22Rv1 (cell line): ENCODE data around the gene TNNC2.

Experiments used
- ZFX ChIP-seq: fragments of 450-650 bp; IDR thresholded peaks from 2 replicates; pipeline ENCODE4 v1.6.1; 2017; ENCODE audit warnings: antibody characterized with exemption, borderline replicate concordance
- TF ChIP-seq, protein P1 (sequence below): fragments of 450-650 bp; IDR thresholded peaks from 2 replicates; pipeline ENCODE4 v1.5.1; 2017; ENCODE audit warnings: mild to moderate bottlenecking

DNA sequence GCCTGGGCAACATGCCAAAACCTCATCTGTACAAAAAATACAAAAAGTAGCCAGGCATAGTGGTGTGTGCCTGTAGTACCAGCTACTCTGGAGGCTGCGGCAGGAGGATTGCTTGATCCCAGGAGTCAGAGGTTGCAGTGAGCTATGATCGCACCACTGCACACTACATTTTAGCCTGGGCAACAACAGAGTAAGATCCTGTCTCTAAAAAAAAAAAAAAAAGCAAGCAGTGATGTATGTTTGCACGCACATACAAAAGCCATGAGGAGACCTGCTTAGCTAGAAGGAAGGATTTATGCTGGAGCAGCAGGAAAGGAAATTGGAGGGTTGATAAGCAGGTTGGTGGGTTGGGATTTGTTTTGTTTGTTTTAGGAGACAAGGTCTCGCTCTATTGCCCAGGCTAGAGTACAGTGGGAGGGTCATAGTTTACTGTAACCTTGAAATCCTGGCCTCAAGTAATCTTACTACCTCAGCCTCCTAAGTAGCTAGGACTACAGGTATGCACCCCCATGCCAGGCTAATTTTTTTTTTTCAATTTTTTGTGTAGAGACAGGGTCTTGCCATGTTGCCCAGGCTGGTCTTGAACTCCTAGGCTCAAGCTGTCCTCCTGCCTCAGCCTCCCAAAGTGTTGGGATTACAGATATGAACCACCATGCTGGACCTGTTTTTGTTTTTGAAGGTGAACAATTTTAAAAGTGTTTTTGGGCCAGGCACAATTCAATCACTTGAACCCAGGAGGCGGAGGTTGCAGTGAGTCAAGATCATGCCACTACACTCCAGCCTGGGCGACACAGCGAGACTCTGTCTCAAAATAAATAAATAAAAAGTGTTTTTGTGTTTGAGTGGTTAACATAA, 34.3 kb upstream of the TNNC2 start:
- TF ChIP-seq, protein P1, sequence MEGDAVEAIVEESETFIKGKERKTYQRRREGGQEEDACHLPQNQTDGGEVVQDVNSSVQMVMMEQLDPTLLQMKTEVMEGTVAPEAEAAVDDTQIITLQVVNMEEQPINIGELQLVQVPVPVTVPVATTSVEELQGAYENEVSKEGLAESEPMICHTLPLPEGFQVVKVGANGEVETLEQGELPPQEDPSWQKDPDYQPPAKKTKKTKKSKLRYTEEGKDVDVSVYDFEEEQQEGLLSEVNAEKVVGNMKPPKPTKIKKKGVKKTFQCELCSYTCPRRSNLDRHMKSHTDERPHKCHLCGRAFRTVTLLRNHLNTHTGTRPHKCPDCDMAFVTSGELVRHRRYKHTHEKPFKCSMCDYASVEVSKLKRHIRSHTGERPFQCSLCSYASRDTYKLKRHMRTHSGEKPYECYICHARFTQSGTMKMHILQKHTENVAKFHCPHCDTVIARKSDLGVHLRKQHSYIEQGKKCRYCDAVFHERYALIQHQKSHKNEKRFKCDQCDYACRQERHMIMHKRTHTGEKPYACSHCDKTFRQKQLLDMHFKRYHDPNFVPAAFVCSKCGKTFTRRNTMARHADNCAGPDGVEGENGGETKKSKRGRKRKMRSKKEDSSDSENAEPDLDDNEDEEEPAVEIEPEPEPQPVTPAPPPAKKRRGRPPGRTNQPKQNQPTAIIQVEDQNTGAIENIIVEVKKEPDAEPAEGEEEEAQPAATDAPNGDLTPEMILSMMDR, result no peak
- no peak for TF ChIP-seq ZFX
